HG02642 (cell line): ENCODE data around the gene ZGRF1.
"Not testable (repeated sequence)": the region's sequence is repeated elsewhere in the genome, so short reads cannot be mapped to it uniquely, and the experiment has no call there.

ENCODE experiments used
- ATAC-seq: cut with Tn5 transposase; IDR thresholded peaks from one replicate; pipeline ENCODE4 v1.9.1; 2021; ENCODE audit warnings: mild to moderate bottlenecking; ENCODE audit not compliant: unreplicated experiment, poor library complexity

The ZGRF1 gene

GRCh38 chr4:112645541-112646329 is 9.0 kb upstream of the ZGRF1 start:
- ATAC-seq, result no peak

- not testable (repeated sequence) for ATAC-seq
Observed at GRCh38 chr4:112644595-112645535, 8.2 kb upstream of the ZGRF1 start.

- no peak for ATAC-seq
Observed at GRCh38 chr4:112642526-112642925, 5.8 kb upstream of the ZGRF1 start.

GRCh38 chr4:112637552-112637866 is 800 bp upstream of the ZGRF1 start:
- ATAC-seq, result no peak

- no peak for ATAC-seq
Observed at GRCh38 chr4:112633477-112634235, 3.1 kb downstream of the ZGRF1 start.

- ATAC-seq, result no peak
Observed at GRCh38 chr4:112626228-112626627, 10.5 kb downstream of the ZGRF1 start.

- no peak for ATAC-seq
Observed at GRCh38 chr4:112616984-112617383, 19.7 kb downstream of the ZGRF1 start.

GRCh38 chr4:112612814-112613213 is 23.9 kb downstream of the ZGRF1 start:
- ATAC-seq, result not testable (repeated sequence)

- peak; percentile 71 for ATAC-seq
Observed at GRCh38 chr4:112604589-112604988, 32.1 kb downstream of the ZGRF1 start.

- ATAC-seq, result no peak
Observed at GRCh38 chr4:112594993-112595392, 41.7 kb downstream of the ZGRF1 start.

GRCh38 chr4:112593438-112594133 is 43.1 kb downstream of the ZGRF1 start:
- peak; percentile 70 for ATAC-seq

GRCh38 chr4:112592717-112593116 is 44.0 kb downstream of the ZGRF1 start:
- ATAC-seq, result no peak

- ATAC-seq, result no peak
Observed at GRCh38 chr4:112591593-112591992, 45.1 kb downstream of the ZGRF1 start.

- ATAC-seq, result no peak
Observed at GRCh38 chr4:112589206-112589605, 47.5 kb downstream of the ZGRF1 start.

- ATAC-seq, result no peak
Observed at GRCh38 chr4:112585977-112586736, 50.6 kb downstream of the ZGRF1 start.

GRCh38 chr4:112567536-112567935 is 69.2 kb downstream of the ZGRF1 start:
- no peak for ATAC-seq

- no peak for ATAC-seq
Observed at GRCh38 chr4:112564706-112565270, 71.9 kb downstream of the ZGRF1 start.

GRCh38 chr4:112563431-112564200 is 73.1 kb downstream of the ZGRF1 start:
- ATAC-seq, result peak; percentile 46
